Fibroblast of villous mesenchyme (primary cell): ENCODE measurements around the gene SIL1. TPM values are rescaled to one million over a fixed set of nuclear protein-coding genes. Genes with fewer than 3 reads are reported as not detected.
"Not testable (repeated sequence)": the region's sequence is repeated elsewhere in the genome, so short reads cannot be mapped to it uniquely, and the experiment has no call there.

Source experiments
- DNase-seq: peaks from one replicate; pipeline ENCODE4 v3.0.0-alpha.2; 2010; ENCODE audit warnings: low read depth
- H3K4me3 ChIP-seq: 2 replicates; pipeline ENCODE4 v1.5.1; 2011; ENCODE audit warnings: low read depth, mild to moderate bottlenecking, low read length
- total RNA-seq: library from RNA; depleted of rRNA; stranded (reverse); fragments of >200 nt; gene quantifications from 2 replicates; pipeline ENCODE4 v1.2.3, GENCODE V29; 2012
- TF ChIP-seq, protein P1 (sequence below): IDR thresholded peaks from 2 replicates; pipeline ENCODE4 v1.5.1; 2012; ENCODE audit warnings: low read depth, mild to moderate bottlenecking, low read length; ENCODE audit not compliant: insufficient read depth

Gene SIL1
- total RNA-seq, 1 donor = 57.0 TPM

DNA sequence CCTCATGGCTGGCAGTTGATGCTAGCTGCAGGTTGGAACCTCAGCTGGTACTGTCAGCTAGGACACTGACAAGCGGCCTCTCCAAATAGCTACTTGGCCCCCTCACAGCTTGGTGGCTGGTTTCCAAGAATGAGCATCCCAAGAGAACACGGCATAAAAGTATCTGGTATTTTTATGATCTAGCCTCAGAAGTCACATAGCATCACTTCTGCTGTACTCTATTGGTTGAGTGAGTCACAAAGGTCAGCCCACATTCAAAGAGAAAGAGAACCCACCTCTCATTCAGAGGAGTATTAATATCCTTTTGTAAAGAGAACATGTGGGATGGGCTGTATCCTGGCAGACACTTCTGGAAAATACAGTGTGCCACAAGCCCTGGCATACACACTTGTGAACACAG is 6.0 kb upstream of the SIL1 start:
- H3K4me3 ChIP-seq = no peak overlapping the region
- no peak for DNase-seq
- TF ChIP-seq, protein P1, sequence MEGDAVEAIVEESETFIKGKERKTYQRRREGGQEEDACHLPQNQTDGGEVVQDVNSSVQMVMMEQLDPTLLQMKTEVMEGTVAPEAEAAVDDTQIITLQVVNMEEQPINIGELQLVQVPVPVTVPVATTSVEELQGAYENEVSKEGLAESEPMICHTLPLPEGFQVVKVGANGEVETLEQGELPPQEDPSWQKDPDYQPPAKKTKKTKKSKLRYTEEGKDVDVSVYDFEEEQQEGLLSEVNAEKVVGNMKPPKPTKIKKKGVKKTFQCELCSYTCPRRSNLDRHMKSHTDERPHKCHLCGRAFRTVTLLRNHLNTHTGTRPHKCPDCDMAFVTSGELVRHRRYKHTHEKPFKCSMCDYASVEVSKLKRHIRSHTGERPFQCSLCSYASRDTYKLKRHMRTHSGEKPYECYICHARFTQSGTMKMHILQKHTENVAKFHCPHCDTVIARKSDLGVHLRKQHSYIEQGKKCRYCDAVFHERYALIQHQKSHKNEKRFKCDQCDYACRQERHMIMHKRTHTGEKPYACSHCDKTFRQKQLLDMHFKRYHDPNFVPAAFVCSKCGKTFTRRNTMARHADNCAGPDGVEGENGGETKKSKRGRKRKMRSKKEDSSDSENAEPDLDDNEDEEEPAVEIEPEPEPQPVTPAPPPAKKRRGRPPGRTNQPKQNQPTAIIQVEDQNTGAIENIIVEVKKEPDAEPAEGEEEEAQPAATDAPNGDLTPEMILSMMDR = no peak

DNA sequence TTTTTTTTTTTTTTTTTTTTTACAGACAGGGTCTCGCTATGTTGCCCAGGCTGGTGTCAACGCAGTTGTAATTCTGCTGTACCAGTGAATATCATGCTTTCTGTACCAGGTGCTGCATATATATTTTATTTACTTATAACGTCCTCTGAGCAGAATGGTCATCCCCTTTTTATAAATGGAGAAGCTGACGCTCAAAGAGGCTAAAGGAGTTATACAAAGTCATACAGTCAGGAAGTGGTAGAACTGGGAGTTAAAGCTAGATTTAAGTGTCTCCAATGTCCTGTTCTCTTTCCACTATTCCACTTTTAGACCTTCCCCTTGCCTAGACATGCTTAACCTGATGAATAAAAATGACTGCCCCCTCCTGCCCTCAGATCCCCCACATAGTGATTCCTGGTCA is 1.2 kb upstream of the SIL1 start:
- DNase-seq = no peak
- H3K4me3 ChIP-seq = no peak overlapping the region
- TF ChIP-seq, protein P1 = no peak

DNA sequence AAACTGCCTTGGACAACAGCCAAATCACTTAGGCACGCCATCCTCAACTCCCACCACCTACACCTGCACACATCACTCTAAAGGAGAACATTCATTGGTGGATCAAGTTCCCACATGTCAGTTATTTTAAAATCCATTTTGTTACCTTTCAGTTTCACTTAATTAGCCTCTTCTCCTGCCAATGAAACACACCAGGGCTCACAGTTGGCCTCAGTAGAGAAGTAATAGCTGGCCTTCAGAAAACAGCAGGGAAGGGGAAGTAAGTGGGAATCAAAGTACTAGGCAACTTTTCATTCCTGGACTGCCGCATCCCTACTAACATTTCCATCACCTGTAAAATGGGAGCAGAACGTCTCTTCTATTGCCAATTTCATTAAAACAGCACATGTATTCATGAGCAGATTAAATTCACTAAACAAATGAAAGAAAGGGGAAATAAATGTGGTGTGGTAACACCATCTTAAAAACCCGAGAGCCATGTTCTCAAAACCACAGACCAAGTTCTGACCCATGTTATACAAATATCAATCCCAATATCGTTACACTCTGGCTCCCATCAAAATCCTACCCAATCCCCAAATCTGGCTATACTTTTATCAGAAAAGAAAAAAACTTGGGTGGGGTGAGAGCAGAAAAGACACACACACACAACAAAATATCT is 1.7 kb downstream of the SIL1 start:
- DNase-seq = no peak
- TF ChIP-seq, protein P1 = no peak
- no peak overlapping the region for H3K4me3 ChIP-seq

DNA sequence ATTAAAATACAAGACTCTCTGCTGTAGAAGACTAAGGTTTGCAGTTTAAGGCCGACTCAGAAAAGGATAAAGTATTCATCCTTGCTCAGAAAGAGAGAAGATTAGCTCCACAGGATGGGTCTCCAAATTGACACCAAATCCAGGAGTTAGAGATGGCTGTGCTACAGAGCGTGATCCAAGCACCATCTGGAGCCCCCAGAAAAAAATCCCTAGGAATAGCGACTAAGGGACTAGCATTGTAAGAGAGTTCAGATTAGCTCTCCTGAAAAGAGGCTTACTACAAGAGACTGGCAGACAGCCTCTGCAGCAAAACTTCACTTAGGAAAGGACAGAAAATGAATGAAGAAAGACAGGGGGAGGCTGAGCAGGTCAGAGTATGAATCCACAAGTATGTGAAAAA is 3.7 kb downstream of the SIL1 start:
- no peak overlapping the region for H3K4me3 ChIP-seq
- TF ChIP-seq, protein P1 = no peak
- DNase-seq = no peak

DNA sequence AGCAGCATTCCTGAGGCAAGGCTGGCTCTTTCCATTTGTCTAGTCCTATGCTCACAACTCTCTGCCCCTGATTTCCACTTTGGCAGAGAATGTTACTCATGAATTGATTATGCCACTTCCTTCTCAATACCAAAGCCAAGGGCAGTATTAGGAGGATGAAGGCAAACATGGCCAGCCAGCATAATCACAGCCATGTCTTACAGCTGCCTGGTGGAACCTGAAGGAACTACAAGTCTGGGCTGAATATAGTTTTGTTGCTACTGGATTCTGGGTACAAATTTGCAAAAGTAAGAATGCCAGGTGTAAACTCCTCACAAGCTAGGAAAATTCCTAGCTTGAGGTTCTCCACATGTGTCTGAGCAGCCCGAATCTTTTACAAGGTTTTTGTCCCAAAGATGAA is 4.2 kb downstream of the SIL1 start:
- no peak overlapping the region for H3K4me3 ChIP-seq
- TF ChIP-seq, protein P1 = peak; percentile 43
- no peak for DNase-seq

DNA sequence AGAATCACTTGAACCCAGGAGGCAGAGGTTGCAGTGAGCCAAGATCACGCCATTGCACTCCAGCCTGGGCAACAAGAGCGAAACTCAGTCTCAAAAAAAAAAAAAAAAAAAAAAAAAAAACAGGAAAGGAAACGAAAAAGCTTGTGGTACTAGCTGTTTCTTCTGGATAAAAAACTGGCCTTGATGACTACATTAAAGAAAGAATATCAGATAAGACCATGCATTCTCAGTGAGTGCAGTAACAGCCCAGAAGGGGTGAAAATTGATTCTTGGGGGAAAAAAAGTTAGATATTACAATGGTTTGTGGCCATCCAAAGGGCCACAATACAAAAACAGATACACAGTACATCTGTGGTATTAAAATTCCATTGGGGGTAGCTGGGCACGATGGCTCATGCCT is 5.3 kb downstream of the SIL1 start:
- H3K4me3 ChIP-seq, DNase-seq: not testable (repeated sequence)

DNA sequence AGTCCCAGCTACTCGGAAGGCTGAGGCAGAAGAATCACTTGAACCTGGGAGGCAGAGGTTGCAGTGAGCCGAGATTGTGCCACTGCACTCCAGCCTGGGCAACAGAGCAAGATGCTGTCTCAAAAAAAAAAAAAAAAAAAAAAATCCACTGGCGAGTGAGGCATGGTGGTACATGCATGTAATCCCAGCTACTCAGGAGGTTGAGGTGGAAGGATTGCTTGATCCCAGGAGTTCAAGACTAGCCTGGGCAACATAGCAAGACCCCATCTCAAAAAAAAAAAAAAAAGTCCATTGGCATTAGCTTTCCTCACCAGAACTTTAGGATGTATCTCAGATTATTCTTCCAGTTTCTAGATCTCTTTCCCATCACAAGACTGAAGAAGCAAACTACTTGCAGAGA is 6.2 kb downstream of the SIL1 start:
- not testable (repeated sequence) for DNase-seq, H3K4me3 ChIP-seq

DNA sequence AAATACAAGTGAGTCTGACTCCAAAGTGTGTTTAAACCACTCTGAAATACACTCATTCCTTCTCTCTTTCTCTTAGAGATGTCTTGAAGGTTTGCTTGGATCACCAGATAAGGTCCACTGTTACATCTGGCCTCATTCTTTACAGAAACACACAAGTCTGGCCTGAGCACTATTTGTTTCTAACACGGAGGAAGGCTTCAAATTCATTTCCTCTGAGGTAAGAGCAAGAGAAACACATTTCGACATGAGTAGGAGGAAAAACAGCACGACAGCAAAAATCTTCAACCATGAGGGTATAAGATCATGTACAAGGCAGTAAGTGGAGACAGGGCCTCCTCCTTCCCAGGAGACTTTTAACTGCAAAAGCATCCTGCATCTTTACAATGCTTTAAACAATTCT is 8.0 kb downstream of the SIL1 start:
- DNase-seq = peak; percentile 95
- TF ChIP-seq, protein P1 = no peak
- no peak overlapping the region for H3K4me3 ChIP-seq
